Stimulated activated naive CD8-positive, alpha-beta T cell treated with anti-CD3 and anti-CD28 coated beads, Interleukin-15, Interleukin-2, amounts not matched to agents 100 ng/mL and 50 ng/mL, for 24 hours (primary cell): ENCODE data around the gene AFAP1L2.
"Not testable (repeated sequence)": the region's sequence is repeated elsewhere in the genome, so short reads cannot be mapped to it uniquely, and the experiment has no call there.

Experiments
- H3K27ac Mint-ChIP-seq: one replicate; pipeline ENCODE4 v1.8.0; 2021; ENCODE audit warnings: mild to moderate bottlenecking, mixed read lengths
- H3K27me3 Mint-ChIP-seq: one replicate; pipeline ENCODE4 v1.8.0; 2021; ENCODE audit warnings: mixed read lengths
- H3K36me3 Mint-ChIP-seq: one replicate; pipeline ENCODE4 v1.8.0; 2021; ENCODE audit warnings: low read depth, mixed read lengths
- H3K4me1 Mint-ChIP-seq: one replicate; pipeline ENCODE4 v1.8.0; 2021; ENCODE audit warnings: low read depth, mixed read lengths
- H3K4me3 Mint-ChIP-seq: one replicate; pipeline ENCODE4 v1.8.0; 2021; ENCODE audit warnings: mild to moderate bottlenecking, mixed read lengths
- H3K9me3 Mint-ChIP-seq: one replicate; pipeline ENCODE4 v1.8.0; 2021; ENCODE audit warnings: mixed read lengths

AFAP1L2 gene

DNA sequence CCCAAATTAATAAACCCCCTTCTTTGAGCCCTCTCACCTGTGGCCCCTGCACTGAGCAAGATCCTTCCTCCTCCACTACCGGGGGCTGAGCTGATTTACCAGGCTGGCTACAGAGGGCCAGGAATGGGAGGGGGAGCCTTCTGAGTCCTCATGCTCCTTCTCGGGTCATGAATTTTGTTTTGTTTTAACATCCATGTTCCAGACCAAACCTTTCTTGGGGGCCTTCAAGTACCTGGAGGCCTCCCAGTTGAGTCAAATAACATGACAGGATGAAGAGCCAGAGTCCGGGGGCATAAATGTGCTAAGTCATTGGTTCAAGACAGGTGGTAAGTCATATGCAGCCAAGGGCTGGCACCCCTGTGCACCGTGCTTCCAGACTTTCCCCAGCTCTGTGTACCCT lies 39.6 kb downstream of the AFAP1L2 start:
- Mint-ChIP-seq H3K9me3 (no peaks in the 10 kb centered on the region), H3K4me1 (no peaks in the 10 kb centered on the region), H3K36me3 (no peaks in the 10 kb centered on the region), H3K4me3 (no peak overlapping the region), H3K27me3 (peaks cover 11% of the 10 kb centered on the region), H3K27ac (no peak overlapping the region)

DNA sequence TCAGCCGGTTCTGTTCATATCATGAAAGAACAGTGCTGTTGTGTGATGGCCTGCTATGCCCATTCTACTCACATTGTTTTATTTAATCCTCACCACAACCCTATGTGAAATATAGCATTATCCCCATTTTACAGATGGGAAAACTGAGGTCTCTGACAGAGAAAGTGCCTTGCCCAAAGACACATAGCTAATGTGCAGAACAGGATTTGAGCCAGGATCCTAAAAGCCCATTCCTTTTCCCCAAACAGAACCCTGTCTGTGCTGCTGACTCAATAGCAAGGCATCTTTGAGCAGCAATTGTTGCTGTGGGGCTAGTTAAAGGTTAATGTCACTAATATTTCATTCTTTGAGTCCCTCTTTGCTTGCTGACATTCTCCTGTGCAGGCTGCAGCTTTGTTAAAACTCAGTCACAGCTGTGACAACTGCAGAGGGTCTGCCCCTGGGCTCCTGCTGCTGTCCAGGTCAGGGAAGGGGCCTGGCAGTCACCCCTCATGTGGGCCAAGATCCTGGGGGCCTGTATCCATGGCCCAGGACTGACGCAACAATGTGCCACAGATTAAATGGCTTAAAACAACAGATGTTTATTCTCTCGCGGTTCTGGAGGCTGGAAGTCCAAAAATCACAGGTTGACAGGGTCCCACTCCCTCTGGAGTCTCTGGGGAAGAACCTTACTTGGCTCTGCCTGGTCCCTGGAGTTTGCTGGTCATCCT lies 40.4 kb downstream of the AFAP1L2 start:
- Mint-ChIP-seq H3K4me1 (no peaks in the 10 kb centered on the region), H3K36me3 (no peaks in the 10 kb centered on the region), H3K9me3 (no peaks in the 10 kb centered on the region), H3K4me3 (no peak overlapping the region), H3K27me3 (peaks cover 11% of the 10 kb centered on the region), H3K27ac (no peak overlapping the region)

- Mint-ChIP-seq H3K27ac (no peak overlapping the region), H3K36me3 (no peaks in the 10 kb centered on the region), H3K4me3 (no peak overlapping the region), H3K27me3 (peaks cover 12% of the 10 kb centered on the region), H3K4me1 (peaks cover 1% of the 10 kb centered on the region), H3K9me3 (no peaks in the 10 kb centered on the region)
These were observed 41.4 kb downstream of the AFAP1L2 start for GRCh38 chr10:114362826-114363355.

DNA sequence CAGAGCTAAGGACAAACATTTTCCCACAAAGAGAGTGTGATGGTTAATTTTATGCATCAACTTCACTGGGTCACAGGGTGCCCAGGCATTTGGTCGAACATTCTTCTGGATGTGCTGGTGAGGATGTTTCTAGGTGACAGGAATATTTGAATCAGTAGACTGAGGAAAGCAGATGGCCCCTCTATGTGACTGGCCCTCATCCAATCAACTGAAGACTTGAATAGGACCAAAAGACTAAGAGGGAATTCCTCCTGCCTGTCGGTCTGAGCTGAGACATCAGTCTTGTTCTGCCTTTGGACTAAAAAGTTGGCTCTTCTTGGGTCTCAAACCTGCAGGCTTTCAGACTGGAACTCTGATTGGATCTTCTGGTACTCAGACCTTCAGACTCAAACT lies 44.4 kb downstream of the AFAP1L2 start:
- Mint-ChIP-seq H3K4me3 (no peak overlapping the region), H3K4me1 (peaks cover 13% of the 10 kb centered on the region)

DNA sequence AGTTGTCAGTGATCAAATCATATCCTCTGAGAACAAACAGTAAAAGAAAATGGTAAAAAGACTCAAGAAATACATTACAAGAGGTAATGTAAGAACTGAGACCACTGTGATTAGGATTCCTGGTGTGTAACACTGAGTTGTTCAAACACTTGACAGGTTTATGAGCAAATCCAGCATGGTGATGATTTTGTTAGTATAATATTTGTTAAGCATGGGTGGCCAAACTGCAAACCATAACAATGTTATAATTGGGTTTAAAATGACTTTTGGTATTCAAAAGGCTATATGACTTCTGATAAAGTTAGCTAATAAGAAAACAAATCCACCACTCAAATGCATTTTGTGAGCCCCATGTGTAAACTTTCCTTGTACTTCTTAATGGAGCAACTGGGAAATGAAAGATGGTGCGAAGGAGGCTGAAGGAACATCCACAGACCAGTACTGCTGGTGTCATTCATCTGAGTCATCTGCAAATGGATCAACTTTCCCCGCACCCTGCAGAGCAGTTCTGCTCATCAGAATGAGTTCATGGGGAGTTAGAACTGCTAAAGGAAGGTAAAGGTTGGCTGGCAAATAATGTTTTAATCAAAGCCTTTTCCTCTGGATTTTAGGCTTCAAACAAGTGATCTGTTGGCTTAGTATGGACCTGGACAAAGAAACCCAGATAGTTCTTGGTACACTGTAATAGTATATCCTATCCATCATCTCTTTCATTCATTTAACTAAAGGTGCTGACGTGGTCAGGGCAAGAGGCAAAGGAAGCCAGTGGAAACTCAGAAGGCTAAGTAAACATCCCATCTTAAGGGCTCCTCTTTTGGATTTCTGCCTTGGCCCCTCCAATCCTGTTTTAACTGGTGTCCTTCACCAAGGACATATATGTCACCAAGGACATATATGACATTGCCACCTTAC lies 45.0 kb downstream of the AFAP1L2 start:
- Mint-ChIP-seq H3K36me3 (no peaks in the 10 kb centered on the region), H3K4me1 (peaks cover 13% of the 10 kb centered on the region), H3K27ac (no peak overlapping the region), H3K4me3 (no peak overlapping the region), H3K27me3 (peaks cover 15% of the 10 kb centered on the region), H3K9me3 (no peaks in the 10 kb centered on the region)

More for the DNA sequence above, 44.4 kb downstream of the AFAP1L2 start:
- Mint-ChIP-seq H3K9me3 (no peaks in the 10 kb centered on the region), H3K27me3 (peaks cover 15% of the 10 kb centered on the region), H3K36me3 (no peaks in the 10 kb centered on the region), H3K27ac (no peak overlapping the region)

DNA sequence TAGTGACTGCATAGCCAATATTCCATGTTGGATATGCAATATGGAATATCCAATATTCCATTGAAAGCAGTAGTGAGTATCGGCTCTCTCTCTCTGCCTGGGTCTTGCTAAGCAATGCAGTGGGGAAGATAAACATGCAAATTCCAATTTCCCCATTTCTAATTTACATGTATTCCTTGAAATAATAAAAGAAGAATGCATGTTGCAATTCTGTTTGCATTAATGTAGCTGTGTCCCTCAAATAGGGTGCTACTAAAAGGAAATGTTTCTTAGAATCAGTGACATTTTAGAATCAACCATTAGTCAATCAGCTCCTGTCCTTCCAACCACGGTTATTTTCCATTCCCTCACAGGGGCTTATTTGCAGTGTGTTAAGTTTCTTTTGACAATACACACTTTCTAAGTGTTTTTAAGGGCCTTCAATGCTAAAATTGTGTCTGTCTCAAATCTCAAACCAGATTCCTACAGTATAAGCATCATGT lies 46.7 kb downstream of the AFAP1L2 start:
- Mint-ChIP-seq H3K27me3 (peaks cover 15% of the 10 kb centered on the region), H3K27ac (peak overlapping the region; percentile 36), H3K36me3 (no peaks in the 10 kb centered on the region), H3K9me3 (no peaks in the 10 kb centered on the region), H3K4me1 (peaks cover 13% of the 10 kb centered on the region), H3K4me3 (peak overlapping the region; percentile 3)

DNA sequence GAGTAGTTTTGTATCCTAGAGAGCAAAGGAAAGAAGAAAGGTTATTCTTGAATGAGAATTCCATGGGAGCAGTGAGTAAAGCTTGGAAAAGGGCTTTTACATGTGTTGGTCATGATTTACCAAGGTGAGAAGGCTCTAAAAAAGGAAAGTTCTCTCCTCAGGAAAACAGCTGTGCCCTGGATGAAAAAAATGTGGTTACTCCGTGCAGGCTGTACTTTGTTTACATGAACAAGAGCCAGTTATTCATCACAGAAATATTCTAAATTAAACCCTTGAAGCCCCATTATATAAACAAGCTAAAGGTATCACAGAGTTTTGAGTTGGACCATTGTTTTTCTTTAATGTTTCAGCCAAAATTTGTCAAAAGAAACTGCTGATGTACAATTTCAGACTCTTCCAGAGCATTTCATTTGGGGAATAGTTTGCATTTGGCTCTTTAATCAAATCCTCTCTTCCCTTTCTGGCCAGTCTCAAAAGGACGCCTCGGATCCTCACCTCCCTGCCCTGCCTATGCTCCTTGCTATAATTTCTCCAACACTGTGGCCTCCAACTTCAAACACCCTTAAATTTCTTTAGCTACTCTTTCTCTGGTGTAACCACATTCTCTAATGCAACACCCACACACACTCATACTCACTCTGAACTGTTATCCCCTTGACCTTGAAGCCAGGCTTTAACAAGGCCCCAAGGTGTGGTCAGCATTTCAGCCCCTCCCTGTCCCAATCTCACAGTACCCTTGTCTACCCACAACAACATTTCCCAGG lies 47.4 kb downstream of the AFAP1L2 start:
- H3K36me3 Mint-ChIP-seq, result no peaks in the 10 kb centered on the region
- H3K4me1 Mint-ChIP-seq, result peaks cover 13% of the 10 kb centered on the region
- H3K27ac Mint-ChIP-seq, result peak overlapping the region; percentile 34
- peak overlapping the region; percentile 3 for H3K4me3 Mint-ChIP-seq
- H3K9me3 Mint-ChIP-seq, result no peaks in the 10 kb centered on the region
- H3K27me3 Mint-ChIP-seq, result peaks cover 11% of the 10 kb centered on the region

- Mint-ChIP-seq H3K27me3 (peaks cover 9% of the 10 kb centered on the region), H3K4me3 (no peak overlapping the region), H3K4me1 (peaks cover 13% of the 10 kb centered on the region), H3K27ac (no peak overlapping the region), H3K9me3 (no peaks in the 10 kb centered on the region), H3K36me3 (no peaks in the 10 kb centered on the region)
These were observed 48.2 kb downstream of the AFAP1L2 start for GRCh38 chr10:114356126-114356525.

DNA sequence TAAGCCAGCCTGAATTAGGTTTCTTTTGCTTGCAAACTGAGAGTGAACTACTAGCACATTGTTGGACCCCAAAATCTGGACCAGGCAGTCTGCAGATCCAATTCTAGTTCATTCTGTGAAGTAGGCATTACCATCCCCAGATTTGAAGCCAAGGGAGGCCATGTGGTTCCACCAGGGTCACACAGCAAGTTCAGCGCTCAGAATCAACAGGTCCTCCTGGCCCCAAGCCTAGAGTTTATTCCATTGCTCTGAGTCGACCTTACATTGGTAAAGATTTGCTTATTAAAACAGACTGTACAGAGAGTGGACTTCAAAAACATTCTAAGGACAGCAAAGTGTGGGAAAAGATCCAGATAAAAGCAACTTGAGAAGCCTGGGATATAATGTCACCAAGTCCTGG lies 50.9 kb downstream of the AFAP1L2 start:
- no peaks in the 10 kb centered on the region for H3K9me3 Mint-ChIP-seq
- peaks cover 4% of the 10 kb centered on the region for H3K27me3 Mint-ChIP-seq
- no peaks in the 10 kb centered on the region for H3K36me3 Mint-ChIP-seq
- H3K27ac Mint-ChIP-seq, result no peak overlapping the region
- H3K4me1 Mint-ChIP-seq, result peaks cover 13% of the 10 kb centered on the region
- no peak overlapping the region for H3K4me3 Mint-ChIP-seq

DNA sequence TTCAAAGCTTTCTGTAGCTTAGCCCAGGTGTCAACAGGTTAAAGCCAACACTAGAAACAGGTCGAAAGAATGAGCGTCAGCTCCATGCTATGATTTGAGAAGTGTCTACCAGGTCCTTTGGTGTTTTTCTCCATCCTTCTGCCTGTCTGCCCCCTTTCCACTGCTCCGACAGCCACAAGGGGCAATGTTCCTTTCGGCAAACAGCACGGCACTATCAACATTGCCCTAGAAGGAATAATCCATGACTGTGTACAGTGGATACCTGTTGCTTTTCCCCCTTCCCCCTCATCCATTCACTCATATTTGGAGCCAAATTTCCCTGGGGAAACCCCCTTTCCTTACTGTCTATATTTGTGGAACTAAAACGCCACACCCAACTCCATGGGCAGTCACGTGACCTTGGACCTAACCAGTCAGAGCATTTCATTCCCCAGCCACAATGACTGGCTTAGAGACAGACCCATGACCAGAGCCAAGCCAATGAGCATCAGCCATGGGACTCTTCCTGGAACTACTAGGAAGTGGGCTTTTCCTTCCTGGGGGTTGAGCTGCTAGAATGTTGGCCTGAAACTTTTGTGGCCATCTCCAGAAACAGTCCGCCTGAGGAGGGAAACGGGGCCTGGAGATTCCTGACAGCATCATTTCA lies 51.5 kb downstream of the AFAP1L2 start:
- no peak overlapping the region for H3K4me3 Mint-ChIP-seq
- peaks cover 1% of the 10 kb centered on the region for H3K27me3 Mint-ChIP-seq
- peaks cover 11% of the 10 kb centered on the region for H3K4me1 Mint-ChIP-seq
- no peak overlapping the region for H3K27ac Mint-ChIP-seq
- H3K9me3 Mint-ChIP-seq, result no peaks in the 10 kb centered on the region
- H3K36me3 Mint-ChIP-seq, result no peaks in the 10 kb centered on the region

GRCh38 chr10:114350751-114351150 lies 53.6 kb downstream of the AFAP1L2 start:
- H3K36me3 Mint-ChIP-seq, result no peaks in the 10 kb centered on the region

DNA sequence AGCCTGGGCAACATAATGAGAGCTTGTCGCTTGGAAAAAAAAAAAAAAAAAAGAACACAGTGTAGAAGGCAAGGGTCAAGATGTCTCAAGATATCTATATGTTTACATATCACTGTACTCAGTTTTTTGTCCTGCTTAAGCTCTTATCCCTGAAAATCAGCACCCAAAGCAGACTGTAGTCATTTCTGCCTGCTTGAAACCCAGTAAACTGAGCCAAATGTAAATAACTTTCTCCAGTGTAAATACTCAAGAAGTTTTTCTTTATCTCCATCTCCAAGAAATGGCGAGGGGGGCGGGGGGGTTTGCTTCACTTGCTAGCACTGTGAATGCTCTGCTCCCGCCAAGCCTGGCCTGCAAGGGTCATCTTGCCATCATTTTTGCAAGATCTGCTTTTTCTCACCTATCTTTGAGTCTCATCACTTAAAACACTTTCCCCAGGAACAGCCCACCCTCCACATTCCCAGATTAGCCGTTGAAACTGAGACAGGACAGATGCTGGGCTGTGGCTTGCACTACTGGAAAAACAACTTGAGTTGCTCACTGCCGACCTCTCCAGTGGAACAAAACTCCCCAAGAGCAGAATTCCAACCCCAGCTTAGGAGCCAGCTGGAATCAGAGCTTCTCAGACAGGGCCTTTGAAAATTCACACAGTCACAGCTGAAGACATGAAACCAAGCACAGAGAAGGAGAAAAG lies 54.6 kb downstream of the AFAP1L2 start:
- no peaks in the 10 kb centered on the region for H3K9me3 Mint-ChIP-seq
- H3K36me3 Mint-ChIP-seq, result no peaks in the 10 kb centered on the region
- no peaks in the 10 kb centered on the region for H3K27me3 Mint-ChIP-seq
- no peak overlapping the region for H3K4me3 Mint-ChIP-seq
- no peak overlapping the region for H3K27ac Mint-ChIP-seq
- H3K4me1 Mint-ChIP-seq, result peaks cover 9% of the 10 kb centered on the region

More at GRCh38 chr10:114350751-114351150, 53.6 kb downstream of the AFAP1L2 start:
- no peak overlapping the region for H3K4me3 Mint-ChIP-seq
- H3K27me3 Mint-ChIP-seq, result no peaks in the 10 kb centered on the region
- H3K9me3 Mint-ChIP-seq, result no peaks in the 10 kb centered on the region
- H3K4me1 Mint-ChIP-seq, result peaks cover 9% of the 10 kb centered on the region
- no peak overlapping the region for H3K27ac Mint-ChIP-seq

DNA sequence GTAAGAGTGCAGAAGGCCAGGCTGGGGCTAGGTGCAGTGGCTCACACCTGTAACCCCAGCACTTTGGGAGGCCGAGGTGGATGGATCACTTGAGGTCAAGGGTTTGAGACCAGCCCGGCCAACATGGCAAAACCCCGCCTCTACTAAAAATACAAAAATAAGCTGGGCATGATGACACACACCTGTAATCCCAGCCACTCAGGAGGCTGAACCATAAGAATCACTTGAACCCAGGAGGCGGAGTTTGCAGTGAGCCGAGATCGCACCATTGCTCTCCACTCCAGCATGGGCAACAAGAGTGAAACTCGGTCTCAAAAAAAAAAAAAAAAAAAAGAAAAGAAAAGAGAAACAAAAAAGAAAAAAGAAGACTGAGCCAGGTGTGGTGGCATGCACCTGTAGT lies 55.2 kb downstream of the AFAP1L2 start:
- H3K27me3 Mint-ChIP-seq, H3K9me3 Mint-ChIP-seq, H3K4me3 Mint-ChIP-seq, H3K4me1 Mint-ChIP-seq, H3K27ac Mint-ChIP-seq, H3K36me3 Mint-ChIP-seq: not testable (repeated sequence)

DNA sequence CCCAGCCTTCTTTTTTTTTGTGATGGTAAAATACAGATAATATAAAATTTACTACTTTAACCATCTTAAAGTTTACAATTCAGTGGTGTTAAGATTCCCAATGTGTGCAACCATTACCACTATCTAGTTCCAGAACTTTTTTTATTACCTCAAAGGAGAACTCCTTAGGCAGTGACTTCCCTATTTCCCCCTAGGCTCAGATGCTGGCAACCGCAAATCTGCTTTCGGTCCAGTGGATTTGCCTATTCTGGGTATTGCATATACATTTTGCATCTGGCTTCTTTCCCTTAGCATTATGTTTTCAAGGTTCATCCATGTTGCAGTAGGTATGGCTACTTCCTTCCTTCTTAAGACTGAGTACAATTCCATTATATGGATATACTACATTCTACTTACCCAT lies 56.5 kb downstream of the AFAP1L2 start:
- H3K27me3 Mint-ChIP-seq, result no peaks in the 10 kb centered on the region
- no peak overlapping the region for H3K27ac Mint-ChIP-seq
- no peaks in the 10 kb centered on the region for H3K9me3 Mint-ChIP-seq
- H3K4me1 Mint-ChIP-seq, result peaks cover 9% of the 10 kb centered on the region
- no peak overlapping the region for H3K4me3 Mint-ChIP-seq
- H3K36me3 Mint-ChIP-seq, result no peaks in the 10 kb centered on the region
